ENCODE data around the gene TGIF2. TPM values are rescaled to one million over a fixed set of nuclear protein-coding genes. Genes with fewer than 3 reads are reported as not detected.
"Not testable (repeated sequence)": the region's sequence is repeated elsewhere in the genome, so short reads cannot be mapped to it uniquely, and the experiment has no call there.

Gene TGIF2
- total RNA-seq, 4 donors from 2014 or later, result 6.5 to 10.5 (median 9.5) TPM

DNA sequence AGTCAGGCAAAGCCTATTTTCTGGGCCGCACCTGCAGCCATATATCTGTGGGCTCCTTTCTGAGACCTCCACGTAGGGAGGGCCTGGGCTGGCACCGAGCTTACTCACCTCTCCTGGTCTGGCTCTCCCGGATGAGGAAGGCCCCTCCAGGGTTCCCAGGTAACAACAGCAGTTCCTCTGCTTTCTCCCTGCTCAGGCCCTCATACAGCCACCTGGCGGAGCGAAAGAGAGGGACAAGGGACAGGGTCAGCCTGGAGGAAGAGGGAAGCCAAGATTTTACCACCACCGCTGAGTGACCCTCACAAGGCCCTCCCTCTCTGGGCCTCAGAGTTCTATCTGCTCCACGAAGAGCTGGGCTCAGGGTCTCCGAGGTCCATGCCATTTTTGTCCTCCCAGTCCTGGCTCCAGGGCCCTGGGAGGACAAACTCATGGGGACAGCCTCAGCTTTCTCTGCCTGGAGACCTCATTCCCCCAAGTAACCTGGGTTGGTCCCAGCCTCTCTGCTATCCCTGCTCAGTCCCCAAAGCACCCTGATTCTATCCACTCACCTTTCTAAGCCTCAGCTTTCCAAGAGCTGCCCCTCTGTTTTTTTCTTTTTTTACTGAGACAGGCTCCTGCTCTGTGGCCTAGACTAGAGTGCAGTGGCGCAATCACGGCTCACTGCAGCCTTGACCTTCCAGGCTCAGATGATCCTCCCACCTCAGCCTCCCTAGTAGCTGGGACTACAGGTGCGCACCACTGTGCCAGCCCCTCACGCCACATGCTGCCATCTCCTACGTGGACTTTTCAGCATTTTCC lies 59.3 kb downstream of the TGIF2 start:
- WGBS, 2 donors, result 79 to 88% methylated on average over 14 of the region's 14 CpGs
- intact Hi-C loops (cut with DNase I; ENCODE audit: low total_unique reads), result no loop called here
- H3K4me3 ChIP-seq (ENCODE audit: low read depth, poor library complexity, severe bottlenecking), result no peak overlapping the region
- no peak for TF ChIP-seq POLR2A (IDR thresholded peaks at IDR 0.05)
- TF ChIP-seq, protein P1, sequence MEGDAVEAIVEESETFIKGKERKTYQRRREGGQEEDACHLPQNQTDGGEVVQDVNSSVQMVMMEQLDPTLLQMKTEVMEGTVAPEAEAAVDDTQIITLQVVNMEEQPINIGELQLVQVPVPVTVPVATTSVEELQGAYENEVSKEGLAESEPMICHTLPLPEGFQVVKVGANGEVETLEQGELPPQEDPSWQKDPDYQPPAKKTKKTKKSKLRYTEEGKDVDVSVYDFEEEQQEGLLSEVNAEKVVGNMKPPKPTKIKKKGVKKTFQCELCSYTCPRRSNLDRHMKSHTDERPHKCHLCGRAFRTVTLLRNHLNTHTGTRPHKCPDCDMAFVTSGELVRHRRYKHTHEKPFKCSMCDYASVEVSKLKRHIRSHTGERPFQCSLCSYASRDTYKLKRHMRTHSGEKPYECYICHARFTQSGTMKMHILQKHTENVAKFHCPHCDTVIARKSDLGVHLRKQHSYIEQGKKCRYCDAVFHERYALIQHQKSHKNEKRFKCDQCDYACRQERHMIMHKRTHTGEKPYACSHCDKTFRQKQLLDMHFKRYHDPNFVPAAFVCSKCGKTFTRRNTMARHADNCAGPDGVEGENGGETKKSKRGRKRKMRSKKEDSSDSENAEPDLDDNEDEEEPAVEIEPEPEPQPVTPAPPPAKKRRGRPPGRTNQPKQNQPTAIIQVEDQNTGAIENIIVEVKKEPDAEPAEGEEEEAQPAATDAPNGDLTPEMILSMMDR (IDR thresholded peaks at IDR 0.05), result no peak
- DNase-seq (ENCODE audit: low spot score in 2 of 2), result no peak

DNA sequence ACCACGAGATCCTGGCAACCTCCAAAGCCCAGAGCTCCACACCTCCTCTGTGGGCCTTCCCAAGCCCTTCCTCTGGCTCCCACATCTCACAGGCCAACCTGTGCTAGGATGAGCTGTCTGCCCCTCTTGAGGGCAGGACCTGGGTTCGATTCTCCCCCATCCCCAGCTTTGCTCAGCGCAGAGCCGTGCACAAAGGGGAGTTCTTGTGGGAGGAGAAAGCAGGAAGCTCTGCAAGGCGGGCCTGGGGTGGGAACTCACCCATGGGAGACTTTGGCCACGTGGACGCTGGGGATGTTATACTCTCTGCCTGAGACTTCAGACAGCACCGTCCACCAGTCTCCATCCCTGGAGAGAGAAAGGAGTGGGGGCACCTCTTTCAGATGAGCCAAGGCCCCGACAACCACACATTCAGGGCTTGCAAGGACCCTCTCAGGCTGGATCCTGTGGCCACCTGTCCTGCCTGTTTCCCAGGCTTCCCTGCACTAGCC lies 59.9 kb downstream of the TGIF2 start:
- WGBS, 2 donors, result 78 to 81% methylated on average over 7 to 9 of the region's 9 CpGs
- no peak overlapping the region for H3K4me3 ChIP-seq (ENCODE audit: low read depth, poor library complexity, severe bottlenecking)

GRCh38 chr20:36634342-36634741 lies 60.9 kb downstream of the TGIF2 start:
- TF ChIP-seq POLR2A (IDR thresholded peaks at IDR 0.05), result no peak
- TF ChIP-seq, protein P1 (IDR thresholded peaks at IDR 0.05), result no peak
- no peak for DNase-seq (ENCODE audit: low spot score in 2 of 2)
- WGBS, 2 donors, result 85 to 95% methylated on average over 10 to 11 of the region's 11 CpGs
- no peak overlapping the region for H3K4me3 ChIP-seq (ENCODE audit: low read depth, poor library complexity, severe bottlenecking)
- intact Hi-C loops (cut with DNase I; ENCODE audit: low total_unique reads), result no loop called here

More for the DNA sequence above, 59.9 kb downstream of the TGIF2 start:
- intact Hi-C loops (cut with DNase I; ENCODE audit: low total_unique reads), result no loop called here
- TF ChIP-seq POLR2A (IDR thresholded peaks at IDR 0.05), result no peak
- TF ChIP-seq, protein P1 (IDR thresholded peaks at IDR 0.05), result no peak
- DNase-seq (ENCODE audit: low spot score in 2 of 2), result no peak

GRCh38 chr20:36638876-36639400 lies 65.5 kb downstream of the TGIF2 start:
- WGBS, 2 donors, result 95 to 97% methylated on average over 12 of the region's 12 CpGs
- H3K4me3 ChIP-seq (ENCODE audit: low read depth, poor library complexity, severe bottlenecking); DNase-seq (ENCODE audit: low spot score in 2 of 2); intact Hi-C loops (cut with DNase I; ENCODE audit: low total_unique reads): not testable (repeated sequence)

- 90 to 91% methylated on average over 3 of the region's 3 CpGs for WGBS, 2 donors
- intact Hi-C loops (cut with DNase I; ENCODE audit: low total_unique reads), result no loop called here
- H3K4me3 ChIP-seq (ENCODE audit: low read depth, poor library complexity, severe bottlenecking), result no peak overlapping the region
- TF ChIP-seq POLR2A (IDR thresholded peaks at IDR 0.05), result no peak
- TF ChIP-seq, protein P1 (IDR thresholded peaks at IDR 0.05), result no peak
- DNase-seq (ENCODE audit: low spot score in 2 of 2), result no peak
Measured at GRCh38 chr20:36641506-36641843, 68.1 kb downstream of the TGIF2 start.

- H3K4me3 ChIP-seq (ENCODE audit: low read depth, poor library complexity, severe bottlenecking), result no peak overlapping the region
- intact Hi-C loops (cut with DNase I; ENCODE audit: low total_unique reads), result no loop called here
- no peak for DNase-seq (ENCODE audit: low spot score in 2 of 2)
- 85 to 86% methylated on average over 6 of the region's 6 CpGs for WGBS, 2 donors
- TF ChIP-seq POLR2A (IDR thresholded peaks at IDR 0.05), result no peak
- TF ChIP-seq, protein P1 (IDR thresholded peaks at IDR 0.05), result no peak
Measured at GRCh38 chr20:36642136-36642535, 68.7 kb downstream of the TGIF2 start.

Other genes starting within 250 kb of the TGIF2 start
- gene MYL9, start 32.1 kb upstream of the TGIF2 start, total RNA-seq, result 10 to 100 TPM; 14.9 to 69.9 (median 36.3) TPM
- gene RAB5IF, start 32.2 kb downstream of the TGIF2 start, total RNA-seq, result 10 to 100 TPM; 57.3 to 75.5 (median 61.3) TPM
- under 1 TPM in 3 of 4 donors, not detected in 1; 0.23 to 0.52 (median 0.52) TPM for gene SLA2, start 72.6 kb downstream of the TGIF2 start, total RNA-seq
- gene NDRG3, start 172.5 kb downstream of the TGIF2 start, total RNA-seq, result 10 to 100 TPM; 16.6 to 21.8 (median 19.8) TPM
- 10 to 100 TPM in 1 of 4 donors, 1 to 10 TPM in 3; 7.9 to 11.6 (median 9.0) TPM for gene DSN1, start 200.2 kb downstream of the TGIF2 start, total RNA-seq

Measured in lower leg skin (tissue), 4 donors.